ENCODE measurements around the gene STRIP1. TPM values are rescaled to one million over a fixed set of nuclear protein-coding genes. Genes with fewer than 3 reads are reported as not detected.

Gene STRIP1
- total and polyA plus RNA-seq, 2 of the 8 experiments (the other 6 are each of a cell fraction or from before 2014, with no cell fraction given): 21.3 to 45.6 TPM

DNA sequence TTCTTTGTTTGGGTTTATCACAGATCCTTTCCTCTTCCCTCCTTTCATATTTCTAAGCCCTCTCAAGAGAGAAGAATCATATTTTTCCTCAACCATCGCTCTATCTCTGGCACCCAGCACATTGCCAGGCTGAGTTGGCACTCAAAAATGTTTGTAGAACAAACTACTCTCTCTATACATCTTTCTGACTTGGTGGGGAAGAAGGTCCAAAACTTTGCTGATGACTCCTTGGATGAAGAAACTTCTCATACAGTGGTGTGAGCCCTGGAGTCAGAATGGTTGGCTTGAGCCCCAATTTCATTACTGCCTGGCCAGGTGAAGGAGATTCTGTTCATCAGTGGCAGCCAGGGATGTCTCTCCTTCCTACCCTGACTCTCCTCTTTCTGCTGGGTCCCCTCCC is 24.2 kb downstream of the STRIP1 start:
- H2BK120ac ChIP-seq (replicated peaks; ENCODE audit: low read depth, low read length): no peak overlapping the region
- peaks cover 6 to 18% of the 10 kb centered on the region in 2 experiments for H4K20me1 ChIP-seq (replicated peaks in 1 of 2; ENCODE audit: control insufficient read depth in 1 of 2, insufficient read depth in 2 of 2, low read length in 2 of 2)
- no peaks in the 10 kb centered on the region for H3K23me2 ChIP-seq (ENCODE audit: low read depth, low read length)
- no peaks in the 10 kb centered on the region for H3K27me3 ChIP-seq (replicated peaks in 1 of 4; ENCODE audit: control insufficient read depth in 3 of 4, extremely low read depth in 1 of 4, insufficient read depth in 3 of 4, low read length in 3 of 4)
- DNase-seq (ENCODE audit: low read depth in 1 of 2, low spot score in 2 of 2) (no peak), FAIRE-seq (no peak)
- no peaks in the 10 kb centered on the region for H3K4me1 ChIP-seq (replicated peaks in 1 of 4; ENCODE audit: control insufficient read depth in 3 of 4, insufficient read depth in 4 of 4, low read length in 3 of 4)
- ChIA-PET POLR2A (ENCODE audit: partially characterized antibody) (interaction anchor here (1.0 to 1.3 kb wide), 3 partner anchors 9 to 55 kb away, joined by 3 to 4 read pairs (median 3); no protein-coding TSS in a partner anchor), CTCF (ENCODE audit: partially characterized antibody) (interaction anchor here (0.9 to 52.4 kb wide), 8 partner anchors 5 to 401 kb away, joined by 4 to 1450 read pairs (median 10); partner anchors contain the start of genes ALX3, STRIP1 and UBL4B)
- H3K23ac ChIP-seq (ENCODE audit: insufficient read length): no peak overlapping the region
- no peak overlapping the region for H2AK5ac ChIP-seq (ENCODE audit: low read depth, low read length)
- H4K8ac ChIP-seq (ENCODE audit: extremely low read depth, insufficient read depth, low read length): no peak overlapping the region
- peaks cover 16 to 36% (median 27%) of the 10 kb centered on the region in 4 experiments for H3K36me3 ChIP-seq (ENCODE audit: control insufficient read depth in 2 of 4, insufficient read depth in 4 of 4, low read length in 3 of 4)
- H3K4me2 ChIP-seq (ENCODE audit: insufficient read depth in 1 of 2, low read depth in 2 of 2, low read length in 2 of 2): no peak overlapping the region
- no peak overlapping the region for H3K14ac ChIP-seq (ENCODE audit: insufficient read length)
- H4K91ac ChIP-seq (replicated peaks; ENCODE audit: insufficient read length, low read length): no peak overlapping the region
- no peak overlapping the region for H4K5ac ChIP-seq (ENCODE audit: insufficient read length, low read depth, low read length)
- H3K4me3 ChIP-seq (ENCODE audit: extremely low read depth in 1 of 4, insufficient read depth in 2 of 4, low read depth in 3 of 4, low read length in 4 of 4): no peak overlapping the region
- H2AFZ ChIP-seq (ENCODE audit: low read length): no peak overlapping the region
- no peak overlapping the region for H3K9ac ChIP-seq (replicated peaks in 1 of 4; ENCODE audit: extremely low read depth in 1 of 4, low read depth in 3 of 4, low read length in 3 of 4)
- 100% methylated on average over 1 of the region's 1 CpG; no CpG with 5 or more reads in 1 of the 2 experiments for WGBS, 2 experiments (ENCODE audit: extremely low coverage in 1 of 2, insufficient coverage in 1 of 2, insufficient read length in 1 of 2, insufficient replicate concordance in 2 of 2, low coverage in 1 of 2, low lambda C conversion rate in 2 of 2, missing lambda C conversion rate in 1 of 2)
- H3K27ac ChIP-seq (ENCODE audit: low read depth, low read length): no peak overlapping the region
- no peak overlapping the region for H2BK15ac ChIP-seq (ENCODE audit: low read length)
- H3K18ac ChIP-seq (ENCODE audit: extremely low read depth, low read length): no peak overlapping the region
- H2BK20ac ChIP-seq (ENCODE audit: low read length): no peak overlapping the region
- H3K56ac ChIP-seq (replicated peaks; ENCODE audit: insufficient read length, low read depth, low read length): no peak overlapping the region
- H3K9me3 ChIP-seq (ENCODE audit: insufficient read depth in 2 of 2, low read depth in 1 of 2, low read length in 1 of 2): no peaks in the 10 kb centered on the region
- H2BK5ac ChIP-seq (ENCODE audit: low read depth, low read length): no peak overlapping the region
- no peak for TF ChIP-seq TCF12 (IDR thresholded peaks at IDR 0.05; ENCODE audit: low read depth, low read length)
- no peak for TF ChIP-seq CEBPB (IDR thresholded peaks at IDR 0.05; ENCODE audit: low read depth, low read length)
- TF ChIP-seq POU5F1 (IDR thresholded peaks at IDR 0.05; ENCODE audit: low read depth, low read length): no peak
- TF ChIP-seq KDM1A (IDR thresholded peaks at IDR 0.05; ENCODE audit: borderline replicate concordance, low read length): no peak
- no peak for TF ChIP-seq FOSL1 (IDR thresholded peaks at IDR 0.05; ENCODE audit: insufficient read depth, low read depth, low read length)
- TF ChIP-seq, protein P1, sequence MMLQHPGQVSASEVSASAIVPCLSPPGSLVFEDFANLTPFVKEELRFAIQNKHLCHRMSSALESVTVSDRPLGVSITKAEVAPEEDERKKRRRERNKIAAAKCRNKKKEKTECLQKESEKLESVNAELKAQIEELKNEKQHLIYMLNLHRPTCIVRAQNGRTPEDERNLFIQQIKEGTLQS (IDR thresholded peaks at IDR 0.05; ENCODE audit: insufficient read depth, low read depth, low read length): no peak
- no peak for TF ChIP-seq PHF8 (conservative IDR thresholded peaks at IDR 0.05; ENCODE audit: low read depth, low read length)
- TF ChIP-seq, protein P2, sequence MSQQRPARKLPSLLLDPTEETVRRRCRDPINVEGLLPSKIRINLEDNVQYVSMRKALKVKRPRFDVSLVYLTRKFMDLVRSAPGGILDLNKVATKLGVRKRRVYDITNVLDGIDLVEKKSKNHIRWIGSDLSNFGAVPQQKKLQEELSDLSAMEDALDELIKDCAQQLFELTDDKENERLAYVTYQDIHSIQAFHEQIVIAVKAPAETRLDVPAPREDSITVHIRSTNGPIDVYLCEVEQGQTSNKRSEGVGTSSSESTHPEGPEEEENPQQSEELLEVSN (IDR thresholded peaks at IDR 0.05): no peak
- no peak for TF ChIP-seq CHD2 (IDR thresholded peaks at IDR 0.05; ENCODE audit: low read length)
- no peaks in the 10 kb centered on the region; the same call in 1 of the 2 replicates for H3K79me1 ChIP-seq (ENCODE audit: low read depth, low read length)
- no peaks in the 10 kb centered on the region for H3K79me2 ChIP-seq (ENCODE audit: control insufficient read depth in 1 of 2, insufficient read depth in 2 of 2, low read length in 2 of 2)
- no peak overlapping the region for H2BK12ac ChIP-seq (ENCODE audit: low read depth, low read length)
- H3K4ac ChIP-seq (replicated peaks; ENCODE audit: insufficient read length, low read depth, low read length): no peak overlapping the region
